Kidney (tissue), 14 donors: Measurements from ENCODE around the gene SLC66A3. TPM values are rescaled to one million over a fixed set of nuclear protein-coding genes. Genes with fewer than 3 reads are reported as not detected.

Experiments used
- DNase-seq, 5 donors: peaks; one replicate each; pipeline ENCODE4 v3.0.0-alpha.2; 2013 to 2020
- FAIRE-seq: peaks from 2 replicates; lab custom pipeline; 2012; peaks lifted over from hg19 to GRCh38; lab: Jason Lieb, UNC
- H3K27ac ChIP-seq, 2 donors: one replicate each; pipeline ENCODE4 v1.7.0; 2013; ENCODE audit warnings: low read depth in 2 of 2, low read length in 2 of 2, inconsistent platforms in 1 of 2
- H3K27me3 ChIP-seq: one replicate; pipeline ENCODE4 v1.7.1; 2013; ENCODE audit warnings: low read length, inconsistent platforms; ENCODE audit not compliant: control insufficient read depth, insufficient read depth
- H3K36me3 ChIP-seq, 3 donors: one replicate each; pipeline versions ENCODE4 v1.7.0 to v1.7.1; 2013; ENCODE audit warnings: low read length in 3 of 3, control low read depth in 1 of 3, inconsistent platforms in 1 of 3; ENCODE audit not compliant: insufficient read depth in 3 of 3, control insufficient read depth in 2 of 3
- H3K4me1 ChIP-seq, 3 donors: one replicate each; pipeline versions ENCODE4 v1.7.0 to v1.7.1; 2013; ENCODE audit warnings: low read length in 3 of 3, inconsistent platforms in 1 of 3, low read depth in 1 of 3; ENCODE audit not compliant: control insufficient read depth in 2 of 3, insufficient read depth in 2 of 3
- H3K4me3 ChIP-seq, 3 donors: one replicate each; pipeline versions ENCODE4 v1.7.0 to v1.8.1; 2013; ENCODE audit warnings: low read length in 3 of 3, control low read depth in 1 of 3, inconsistent platforms in 1 of 3
- H3K9ac ChIP-seq, 3 donors: one replicate each; pipeline versions ENCODE4 v1.7.0 to v1.7.1; 2013; ENCODE audit warnings: low read length in 3 of 3, control low read depth in 1 of 3, inconsistent platforms in 1 of 3
- H3K9me3 ChIP-seq, 3 donors: one replicate each; pipeline versions ENCODE4 v1.7.0 to v1.7.1; 2013; ENCODE audit warnings: low read length in 3 of 3, control low read depth in 1 of 3, inconsistent platforms in 1 of 3; ENCODE audit not compliant: control insufficient read depth in 2 of 3, insufficient read depth in 1 of 3
- CTCF ChIP-seq: IDR thresholded peaks from 3 replicates; pipeline ENCODE4 v1.5.1; 2012; ENCODE audit warnings: mild to moderate bottlenecking, moderate library complexity, borderline replicate concordance; ENCODE audit not compliant: insufficient read depth; ENCODE audit errors: extremely low read depth
- intact Hi-C: fragments of 100-400 bp; cut with DNase I; formaldehyde crosslinking; loops from one replicate; pipeline ENCODE4 v1.11.1; 2022
- polyA plus RNA-seq: library from polyadenylated mRNA; stranded (reverse); fragments of 350-450 nt; fragmentation: Illumina TruSeq; extraction: RNeasy Lipid Tissue Mini Kit (QIAGEN cat#74804); gene quantifications from one replicate; pipeline ENCODE4 v1.2.3, GENCODE V29; 2014; ENCODE audit warnings: low read depth, low replicate concordance; ENCODE audit not compliant: insufficient read depth
- total RNA-seq: library from RNA; stranded (reverse); fragmentation: NEBNext Ultra II Directional; extraction: Animal tissue kit (Norgen Biotek cat#: 25700); gene quantifications from one replicate; pipeline ENCODE4 v1.2.1, GENCODE V29; 2021
- donor health status: control.
- donor health status: control.
- donor health status: control.
- donor health status: control.
- donor health status: control.
- donor health status: DM: yes; HTN: yes; CAD: no.
- donor health status: Normal renal cell carcinoma (clear cell type).

The SLC66A3 gene
- total and polyA plus RNA-seq, 2 donors from 2014 or later: 28.4 to 33.0 TPM

- no peak for TF ChIP-seq CTCF
- Histone ChIP-seq H3K4me3 (no peak overlapping the region), H3K27me3 (no peaks in the 10 kb centered on the region), H3K27ac (no peak overlapping the region), H3K4me1 (no peaks in the 10 kb centered on the region), H3K36me3 (no peaks in the 10 kb centered on the region), H3K9me3 (peaks cover 0 to 5% (median 0%) of the 10 kb centered on the region in 3 donors), H3K9ac (no peak overlapping the region)
- DNase-seq (no peak), FAIRE-seq (no peak)
- intact Hi-C loops: no loop called here
Measured at GRCh38 chr2:11145350-11145749, 9.9 kb upstream of the SLC66A3 start.

- Histone ChIP-seq H3K9ac (no peak overlapping the region), H3K27ac (no peak overlapping the region), H3K4me1 (no peaks in the 10 kb centered on the region), H3K36me3 (no peaks in the 10 kb centered on the region), H3K27me3 (no peaks in the 10 kb centered on the region), H3K9me3 (peaks cover 0 to 5% (median 0%) of the 10 kb centered on the region in 3 donors), H3K4me3 (no peak overlapping the region)
- intact Hi-C loops: no loop called here
- TF ChIP-seq CTCF: no peak
- FAIRE-seq (no peak), DNase-seq (no peak)
Measured at GRCh38 chr2:11146076-11146475, 9.2 kb upstream of the SLC66A3 start.

- H3K9me3 ChIP-seq: peaks cover 0 to 5% (median 0%) of the 10 kb centered on the region in 3 donors
- no peaks in the 10 kb centered on the region for H3K27me3 ChIP-seq
- intact Hi-C loops: no loop called here
- no peaks in the 10 kb centered on the region for H3K4me1 ChIP-seq
- H3K4me3 ChIP-seq: no peak overlapping the region
- no peak overlapping the region for H3K27ac ChIP-seq
- FAIRE-seq (no peak), DNase-seq (no peak)
- TF ChIP-seq CTCF: no peak
- no peak overlapping the region for H3K9ac ChIP-seq
- H3K36me3 ChIP-seq: no peaks in the 10 kb centered on the region
Measured at GRCh38 chr2:11147263-11147662, 8.0 kb upstream of the SLC66A3 start.

- Histone ChIP-seq H3K27me3 (no peaks in the 10 kb centered on the region), H3K27ac (no peak overlapping the region), H3K4me3 (no peak overlapping the region), H3K9ac (no peak overlapping the region), H3K4me1 (peaks cover 2 to 9% (median 4%) of the 10 kb centered on the region in 3 donors), H3K9me3 (no peaks in the 10 kb centered on the region), H3K36me3 (no peaks in the 10 kb centered on the region)
- FAIRE-seq (no peak), DNase-seq (peak in 1 of 5 donors; percentile 41)
- TF ChIP-seq CTCF: no peak
- intact Hi-C loops: no loop called here
Measured at GRCh38 chr2:11152591-11152990, 2.7 kb upstream of the SLC66A3 start.
